Measurements from ENCODE around the gene CDKN2C. TPM values are rescaled to one million over a fixed set of nuclear protein-coding genes. Genes with fewer than 3 reads are reported as not detected.
A peak's percentile ranks its signal among the peaks of the same experiment; 100 is the strongest.
"Not testable (repeated sequence)": the region's sequence is repeated elsewhere in the genome, so short reads cannot be mapped to it uniquely, and the experiment has no call there.

The CDKN2C gene
- total and polyA plus RNA-seq, 7 experiments from 2014 or later: 3.3 to 40.3 (median 4.9) TPM

GRCh38 chr1:50930193-50930592, 39.9 kb upstream of the CDKN2C start:
- POLR2A ChIA-PET: interaction anchor here (1.0 to 1.5 kb wide), 3 partner anchors 31 to 259 kb away, joined by 3 to 5 read pairs (median 4); partner anchors contain the start of gene CDKN2C
- H3K36me3 Mint-ChIP-seq: peaks cover 0 to 17% (median 14%) of the 10 kb centered on the region in 5 donors
- ATAC-seq (no peak), DNase-seq (no peak)
- no peaks in the 10 kb centered on the region for H3K36me3 ChIP-seq (ENCODE audit: control insufficient read depth in 2 of 3, insufficient read depth in 3 of 3, low read length in 3 of 3)
- no peak overlapping the region for H3K4me3 Mint-ChIP-seq
- CTCF ChIA-PET: interaction anchor here (0.7 to 1.9 kb wide), 16 partner anchors 9 to 367 kb away, joined by 3 to 14 read pairs (median 5); partner anchors contain the start of gene FAF1
- peaks cover 10 to 44% (median 32%) of the 10 kb centered on the region in 7 donors for H3K4me1 Mint-ChIP-seq
- H3K27ac ChIP-seq (ENCODE audit: low read depth, low read length): no peak overlapping the region
- H3K9me3 ChIP-seq (ENCODE audit: control insufficient read depth in 2 of 3, low read length in 3 of 3): no peaks in the 10 kb centered on the region
- intact Hi-C loops (cut with micrococcal nuclease): loop anchor here in 1 of 2 donors (5.0 kb wide), 1 partner anchor 37 kb away; no protein-coding TSS in a partner anchor
- peaks cover 0 to under 1% (median 0%) of the 10 kb centered on the region in 11 donors for H3K9me3 Mint-ChIP-seq
- no peaks in the 10 kb centered on the region for H3K4me1 ChIP-seq (ENCODE audit: control insufficient read depth in 2 of 2, insufficient read depth in 2 of 2, low read length in 2 of 2)
- H3K4me3 ChIP-seq (ENCODE audit: low read length): no peak overlapping the region
- H3K27ac Mint-ChIP-seq: peak overlapping the region in 3 of 9 donors; percentile 3 to 71 (median 29)
- H3K27me3 Mint-ChIP-seq: no peaks in the 10 kb centered on the region
- H3K27me3 ChIP-seq (ENCODE audit: control insufficient read depth in 2 of 2, insufficient read depth in 2 of 2, low read length in 2 of 2): no peaks in the 10 kb centered on the region

- peaks cover 15 to 45% (median 34%) of the 10 kb centered on the region in 7 donors for H3K4me1 Mint-ChIP-seq
- H3K27me3 Mint-ChIP-seq: no peaks in the 10 kb centered on the region
- ChIA-PET CTCF (interaction anchor here (1.2 to 1.9 kb wide), 2 partner anchors 47 to 129 kb away, joined by 5 read pairs; no protein-coding TSS in a partner anchor), POLR2A (no interaction called here)
- H3K27ac ChIP-seq (ENCODE audit: low read depth, low read length): no peak overlapping the region
- peak overlapping the region in 1 of 9 donors; percentile 48 for H3K27ac Mint-ChIP-seq
- DNase-seq (no peak), ATAC-seq (no peak)
- no peak overlapping the region for H3K4me3 ChIP-seq (ENCODE audit: low read length)
- no peaks in the 10 kb centered on the region for H3K36me3 ChIP-seq (ENCODE audit: control insufficient read depth in 2 of 3, insufficient read depth in 3 of 3, low read length in 3 of 3)
- no peaks in the 10 kb centered on the region for H3K4me1 ChIP-seq (ENCODE audit: control insufficient read depth in 2 of 2, insufficient read depth in 2 of 2, low read length in 2 of 2)
- intact Hi-C loops (cut with micrococcal nuclease): loop anchor here in 1 of 2 donors (5.0 kb wide), 1 partner anchor 36 kb away; no protein-coding TSS in a partner anchor
- H3K4me3 Mint-ChIP-seq: no peak overlapping the region
- no peaks in the 10 kb centered on the region for H3K9me3 Mint-ChIP-seq
- peaks cover 0 to 12% (median 10%) of the 10 kb centered on the region in 5 donors for H3K36me3 Mint-ChIP-seq
- H3K27me3 ChIP-seq (ENCODE audit: control insufficient read depth in 2 of 2, insufficient read depth in 2 of 2, low read length in 2 of 2): no peaks in the 10 kb centered on the region
- no peaks in the 10 kb centered on the region for H3K9me3 ChIP-seq (ENCODE audit: control insufficient read depth in 2 of 3, low read length in 3 of 3)
These were observed 38.9 kb upstream of the CDKN2C start for GRCh38 chr1:50930965-50931737.

- H3K4me3 Mint-ChIP-seq; DNase-seq; H3K4me3 ChIP-seq (ENCODE audit: low read length); H3K27me3 ChIP-seq (ENCODE audit: control insufficient read depth in 2 of 2, insufficient read depth in 2 of 2, low read length in 2 of 2); H3K36me3 ChIP-seq (ENCODE audit: control insufficient read depth in 2 of 3, insufficient read depth in 3 of 3, low read length in 3 of 3); H3K27ac Mint-ChIP-seq; H3K4me1 ChIP-seq (ENCODE audit: control insufficient read depth in 2 of 2, insufficient read depth in 2 of 2, low read length in 2 of 2); H3K9me3 ChIP-seq (ENCODE audit: control insufficient read depth in 2 of 3, low read length in 3 of 3); H3K9me3 Mint-ChIP-seq; ATAC-seq; H3K36me3 Mint-ChIP-seq; POLR2A ChIA-PET; H3K27me3 Mint-ChIP-seq; H3K27ac ChIP-seq (ENCODE audit: low read depth, low read length); CTCF ChIA-PET: not testable (repeated sequence)
- intact Hi-C loops (cut with micrococcal nuclease): loop anchor here in 1 of 2 donors (5.0 kb wide), 1 partner anchor 35 kb away; no protein-coding TSS in a partner anchor
- H3K4me1 Mint-ChIP-seq: peaks cover 17 to 48% (median 37%) of the 10 kb centered on the region in 7 donors
These were observed 38.0 kb upstream of the CDKN2C start for GRCh38 chr1:50932043-50932442.

DNA sequence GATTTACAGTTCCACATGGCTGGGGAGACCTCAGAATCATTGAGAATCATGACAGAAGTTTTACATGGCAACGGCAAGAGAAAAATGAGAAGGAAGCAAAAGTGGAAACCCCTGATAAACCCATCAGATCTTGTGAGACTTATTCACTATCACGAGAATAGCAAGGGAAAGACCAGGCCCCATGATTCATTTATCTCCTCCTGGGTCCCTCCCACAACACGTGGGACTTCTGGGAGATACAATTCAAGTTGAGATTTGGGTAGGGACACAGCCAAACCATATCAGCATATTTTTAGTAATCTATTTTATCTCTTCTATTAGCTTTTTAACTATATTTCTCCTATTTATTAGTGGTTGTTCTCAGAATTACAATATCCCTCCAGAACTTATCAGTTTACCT, 36.3 kb upstream of the CDKN2C start:
- H3K4me3 ChIP-seq (ENCODE audit: low read length); H3K4me3 Mint-ChIP-seq; H3K36me3 Mint-ChIP-seq; DNase-seq; POLR2A ChIA-PET; H3K27me3 Mint-ChIP-seq; ATAC-seq; H3K9me3 ChIP-seq (ENCODE audit: control insufficient read depth in 2 of 3, low read length in 3 of 3); H3K27ac ChIP-seq (ENCODE audit: low read depth, low read length); H3K36me3 ChIP-seq (ENCODE audit: control insufficient read depth in 2 of 3, insufficient read depth in 3 of 3, low read length in 3 of 3); H3K9me3 Mint-ChIP-seq; H3K27me3 ChIP-seq (ENCODE audit: control insufficient read depth in 2 of 2, insufficient read depth in 2 of 2, low read length in 2 of 2); H3K4me1 ChIP-seq (ENCODE audit: control insufficient read depth in 2 of 2, insufficient read depth in 2 of 2, low read length in 2 of 2); CTCF ChIA-PET: not testable (repeated sequence)
- Mint-ChIP-seq H3K4me1 (peaks cover 18 to 59% (median 49%) of the 10 kb centered on the region in 7 donors), H3K27ac (peak overlapping the region in 2 of 9 donors; percentile 12 to 46)
- intact Hi-C loops (cut with micrococcal nuclease): loop anchor here in 1 of 2 donors (5.0 kb wide), 1 partner anchor 34 kb away; no protein-coding TSS in a partner anchor

- Histone ChIP-seq H3K36me3 (ENCODE audit: control insufficient read depth in 2 of 3, insufficient read depth in 3 of 3, low read length in 3 of 3) (no peaks in the 10 kb centered on the region), H3K27me3 (ENCODE audit: control insufficient read depth in 2 of 2, insufficient read depth in 2 of 2, low read length in 2 of 2) (no peaks in the 10 kb centered on the region), H3K4me1 (ENCODE audit: control insufficient read depth in 2 of 2, insufficient read depth in 2 of 2, low read length in 2 of 2) (no peaks in the 10 kb centered on the region), H3K4me3 (ENCODE audit: low read length) (no peak overlapping the region), H3K27ac (ENCODE audit: low read depth, low read length) (no peak overlapping the region), H3K9me3 (ENCODE audit: control insufficient read depth in 2 of 3, low read length in 3 of 3) (no peaks in the 10 kb centered on the region)
- H3K27ac Mint-ChIP-seq: peak overlapping the region in 2 of 9 donors; percentile 25 to 28
- H3K4me3 Mint-ChIP-seq: no peak overlapping the region
- no peak for DNase-seq
- intact Hi-C loops (cut with micrococcal nuclease): loop anchor here in 1 of 2 donors (5.0 kb wide), 1 partner anchor 32 kb away; no protein-coding TSS in a partner anchor
- POLR2A ChIA-PET: no interaction called here
- no peak for ATAC-seq
- H3K9me3 Mint-ChIP-seq: no peaks in the 10 kb centered on the region
- CTCF ChIA-PET: no interaction called here
- H3K4me1 Mint-ChIP-seq: peaks cover 16 to 59% (median 49%) of the 10 kb centered on the region in 7 donors
- H3K27me3 Mint-ChIP-seq: no peaks in the 10 kb centered on the region
- peaks cover 0 to 3% (median 0%) of the 10 kb centered on the region in 5 donors for H3K36me3 Mint-ChIP-seq
These were observed 35.2 kb upstream of the CDKN2C start for GRCh38 chr1:50934838-50935237.

DNA sequence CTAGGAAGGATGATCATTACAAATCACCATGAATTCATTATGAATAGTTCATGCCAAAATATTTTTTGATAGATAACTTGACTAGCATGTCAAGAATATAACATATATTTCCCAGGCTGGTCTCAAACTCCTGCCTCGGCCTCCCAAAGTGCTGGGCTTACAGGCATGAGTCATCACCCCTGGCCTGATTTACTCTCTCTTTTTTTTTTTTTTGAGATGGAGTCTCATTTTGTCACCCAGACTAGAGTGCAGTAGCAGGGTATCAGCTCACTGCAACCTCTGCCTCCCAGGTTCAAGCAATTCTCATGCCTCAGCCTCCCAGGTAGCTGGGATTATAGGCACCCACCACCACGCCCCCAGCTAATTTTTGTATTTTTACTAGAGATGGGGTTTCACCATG, 34.8 kb upstream of the CDKN2C start:
- H3K4me3 Mint-ChIP-seq; H3K27me3 ChIP-seq (ENCODE audit: control insufficient read depth in 2 of 2, insufficient read depth in 2 of 2, low read length in 2 of 2); H3K27me3 Mint-ChIP-seq; H3K9me3 Mint-ChIP-seq; H3K36me3 ChIP-seq (ENCODE audit: control insufficient read depth in 2 of 3, insufficient read depth in 3 of 3, low read length in 3 of 3); POLR2A ChIA-PET; H3K27ac ChIP-seq (ENCODE audit: low read depth, low read length); DNase-seq; H3K9me3 ChIP-seq (ENCODE audit: control insufficient read depth in 2 of 3, low read length in 3 of 3); H3K4me1 ChIP-seq (ENCODE audit: control insufficient read depth in 2 of 2, insufficient read depth in 2 of 2, low read length in 2 of 2); H3K4me3 ChIP-seq (ENCODE audit: low read length); intact Hi-C loops (cut with micrococcal nuclease); ATAC-seq; H3K36me3 Mint-ChIP-seq: not testable (repeated sequence)
- H3K27ac Mint-ChIP-seq: peak overlapping the region in 3 of 9 donors; percentile 25 to 43 (median 36)
- peaks cover 12 to 56% (median 46%) of the 10 kb centered on the region in 7 donors for H3K4me1 Mint-ChIP-seq
- CTCF ChIA-PET: interaction anchor here (0.6 kb wide), 1 partner anchor 25 kb away, joined by 3 read pairs; the partner anchor contains the start of gene FAF1
